ENCODE data around the gene FUT4. TPM values are rescaled to one million over a fixed set of nuclear protein-coding genes. Genes with fewer than 3 reads are reported as not detected.

Gene FUT4
- total and polyA plus RNA-seq, 5 donors from 2014 or later: 1.7 to 5.1 (median 2.1) TPM

GRCh38 chr11:94597896-94598295 is 54.2 kb downstream of the FUT4 start:
- Histone ChIP-seq H3K27me3 (ENCODE audit: control insufficient read depth, insufficient read depth, low read length) (no peaks in the 10 kb centered on the region), H3K4me3 (ENCODE audit: low read depth, low read length) (no peak overlapping the region), H3K27ac (ENCODE audit: insufficient read depth, low read length, poor library complexity, severe bottlenecking) (no peak overlapping the region), H3K9me3 (ENCODE audit: control insufficient read depth in 2 of 2, low read length in 2 of 2) (no peaks in the 10 kb centered on the region), H3K4me1 (ENCODE audit: control insufficient read depth, insufficient read depth, low read length, poor library complexity, severe bottlenecking) (no peaks in the 10 kb centered on the region), H3K36me3 (ENCODE audit: control insufficient read depth, insufficient read depth, low read length) (no peaks in the 10 kb centered on the region)
- ATAC-seq (ENCODE audit: low read depth in 2 of 2) (no peak), DNase-seq (no peak)
- Mint-ChIP-seq H3K27ac (no peak overlapping the region), H3K27me3 (no peaks in the 10 kb centered on the region), H3K4me3 (no peak overlapping the region), H3K9me3 (peaks cover 0 to 4% (median 0%) of the 10 kb centered on the region in 7 donors), H3K36me3 (peaks cover 9% of the 10 kb centered on the region), H3K4me1 (no peaks in the 10 kb centered on the region)

Other genes starting within 250 kb of the FUT4 start
- gene IZUMO1R, start 239.3 kb upstream of the FUT4 start, total RNA-seq: not detected
- gene IZUMO1R, start 239.3 kb upstream of the FUT4 start, polyA plus RNA-seq: not detected
- gene GPR83, start 142.5 kb upstream of the FUT4 start, total RNA-seq: 0.15 TPM
- gene GPR83, start 142.5 kb upstream of the FUT4 start, polyA plus RNA-seq: under 1 TPM in 2 of 4 donors, not detected in 2; 0.14 to 0.24 TPM
- gene MRE11, start 50.1 kb upstream of the FUT4 start, total RNA-seq: 26.5 TPM
- gene MRE11, start 50.1 kb upstream of the FUT4 start, polyA plus RNA-seq: 10 to 100 TPM; 12.8 to 18.1 (median 14.5) TPM
- gene ANKRD49, start 49.9 kb upstream of the FUT4 start, total RNA-seq: 37.9 TPM
- 10 to 100 TPM; 34.0 to 38.6 (median 36.4) TPM for gene ANKRD49, start 49.9 kb upstream of the FUT4 start, polyA plus RNA-seq
- not detected for gene C11orf97, start 31.5 kb upstream of the FUT4 start, total RNA-seq
- gene C11orf97, start 31.5 kb upstream of the FUT4 start, polyA plus RNA-seq: not detected
- gene PIWIL4, start 23.4 kb downstream of the FUT4 start, total RNA-seq: 1.3 TPM
- 1 to 10 TPM in 2 of 4 donors, under 1 TPM in 2; 0.18 to 1.3 (median 1.0) TPM for gene PIWIL4, start 23.4 kb downstream of the FUT4 start, polyA plus RNA-seq
- 0.59 TPM for gene AMOTL1, start 224.4 kb downstream of the FUT4 start, total RNA-seq
- under 1 TPM in 3 of 4 donors, not detected in 1; 0.20 to 0.67 (median 0.22) TPM for gene AMOTL1, start 224.4 kb downstream of the FUT4 start, polyA plus RNA-seq